Keratinocyte (primary cell): ENCODE results near the gene CARMIL1. TPM values are rescaled to one million over a fixed set of nuclear protein-coding genes. Genes with fewer than 3 reads are reported as not detected.

Experiments used
- DNase-seq: peaks from one replicate; pipeline ENCODE4 v3.0.0-alpha.2; 2011; ENCODE audit warnings: low read depth, missing footprints, low spot score
- FAIRE-seq: peaks from 2 replicates; lab custom pipeline; 2011; peaks lifted over from hg19 to GRCh38; lab: Jason Lieb, UNC
- H2AFZ ChIP-seq: 2 replicates; pipeline ENCODE4 v1.6.0; 2012; ENCODE audit warnings: low read length, control low read depth, inconsistent platforms; ENCODE audit not compliant: control insufficient read depth
- H3K27ac ChIP-seq: 2 replicates; pipeline ENCODE4 v1.5.1; 2011; ENCODE audit warnings: low read length; ENCODE audit not compliant: control insufficient read depth, insufficient read depth
- H3K27me3 ChIP-seq: 3 replicates; pipeline ENCODE4 v1.6.0; 2011; ENCODE audit warnings: low read length; ENCODE audit not compliant: control insufficient read depth, insufficient read depth; ENCODE audit errors: extremely low read depth
- H3K36me3 ChIP-seq, 2 experiments: 2 replicates in 1 of 2; 3 replicates in 1 of 2; pipeline ENCODE4 v1.5.1; 2011; ENCODE audit warnings: low read length in 2 of 2, mild to moderate bottlenecking in 1 of 2; ENCODE audit not compliant: control insufficient read depth in 2 of 2, insufficient read depth in 2 of 2; ENCODE audit errors: extremely low read depth in 1 of 2
- H3K4me1 ChIP-seq: 3 replicates; pipeline ENCODE4 v1.5.1; 2011; ENCODE audit warnings: low read length; ENCODE audit not compliant: control insufficient read depth, insufficient read depth; ENCODE audit errors: extremely low read depth
- H3K4me2 ChIP-seq: 3 replicates; pipeline ENCODE4 v1.6.0; 2011; ENCODE audit warnings: low read depth, low read length; ENCODE audit not compliant: control insufficient read depth, insufficient read depth; ENCODE audit errors: extremely low read depth
- H3K4me3 ChIP-seq, 3 experiments: fragments of 200-600 bp in 1 of 3; sonication (generic) in 1 of 3; 2 replicates in 2 of 3; 3 replicates in 1 of 3; pipeline ENCODE4 v1.5.1; 2011 to 2016; ENCODE audit warnings: low read length in 3 of 3, mild to moderate bottlenecking in 3 of 3, control low read depth in 2 of 3, inconsistent platforms in 1 of 3, low read depth in 1 of 3, mixed read lengths in 1 of 3, mixed run types in 1 of 3, moderate library complexity in 1 of 3; ENCODE audit not compliant: control insufficient read depth in 2 of 3, insufficient read depth in 2 of 3; ENCODE audit errors: extremely low read depth in 1 of 3
- H3K79me2 ChIP-seq: 2 replicates; pipeline ENCODE4 v1.6.0; 2012; ENCODE audit warnings: low read length; ENCODE audit not compliant: control insufficient read depth, insufficient read depth
- H3K9ac ChIP-seq: 3 replicates; pipeline ENCODE4 v1.6.0; 2011; ENCODE audit warnings: low read length; ENCODE audit not compliant: control insufficient read depth, insufficient read depth; ENCODE audit errors: extremely low read depth
- H3K9me1 ChIP-seq: 3 replicates; pipeline ENCODE4 v1.6.0; 2011; ENCODE audit warnings: low read length; ENCODE audit not compliant: control insufficient read depth, insufficient read depth; ENCODE audit errors: extremely low read depth
- H3K9me3 ChIP-seq: 2 replicates; pipeline ENCODE4 v1.5.1; 2012; ENCODE audit warnings: low read depth, low read length; ENCODE audit not compliant: control insufficient read depth
- H4K20me1 ChIP-seq: 3 replicates; pipeline ENCODE4 v1.6.0; 2011; ENCODE audit warnings: low read length; ENCODE audit not compliant: control insufficient read depth, insufficient read depth; ENCODE audit errors: extremely low read depth
- CTCF ChIP-seq, 3 experiments: IDR thresholded peaks in 1 of 3; conservative IDR thresholded peaks in 1 of 3; optimal IDR thresholded peaks in 1 of 3; 2 replicates in 2 of 3; 3 replicates in 1 of 3; pipeline versions ENCODE3 to v1.5.1; 2011; ENCODE audit warnings: low read length in 3 of 3, mild to moderate bottlenecking in 3 of 3, moderate library complexity in 2 of 3, control low read depth in 1 of 3, inconsistent platforms in 1 of 3; ENCODE audit not compliant: insufficient read depth in 2 of 3; ENCODE audit errors: extremely low read depth in 1 of 3
- EZH2 ChIP-seq: IDR thresholded peaks from one replicate; pipeline ENCODE4 v1.6.1; 2012; ENCODE audit warnings: inconsistent platforms, mild to moderate bottlenecking, low read length, moderate library complexity
- dilution Hi-C: fragments of 300-500 bp; cut with MboI; formaldehyde crosslinking; loops from one replicate; pipeline ENCODE4 v1.7.0; 2020; ENCODE audit warnings: low sequenced_read_pairs; ENCODE audit not compliant: extremely low pct_ligation_motif_present
- polyA plus RNA-seq, 5 experiments: library from polyadenylated mRNA; depleted of rRNA in 3 of 5; stranded (reverse) in 3 of 5; stranded (forward) in 1 of 5; unstranded in 1 of 5; fragments of >200 nt; gene quantifications; 1 replicate in 1 of 5; 2 replicates in 3 of 5; 3 replicates in 1 of 5; pipeline versions ENCODE4 v1.2.1 to v1.2.3, GENCODE V29; 2011 to 2012; ENCODE audit warnings: missing spikeins in 2 of 5, low read depth in 1 of 5, low replicate concordance in 1 of 5

CARMIL1 gene
- polyA plus RNA-seq, 1 donor (not counting 4 experiments of a cell fraction or from before 2014, with no cell fraction given): 18.9 TPM

GRCh38 chr6:25337431-25337830 is 58.3 kb downstream of the CARMIL1 start:
- Histone ChIP-seq H3K9me1 (no peaks in the 10 kb centered on the region), H2AFZ (no peak overlapping the region), H3K4me2 (no peak overlapping the region), H3K27ac (no peak overlapping the region), H3K79me2 (peaks cover 45% of the 10 kb centered on the region), H3K36me3 (no peaks in the 10 kb centered on the region), H3K4me3 (no peak overlapping the region), H3K9ac (no peak overlapping the region), H4K20me1 (peaks cover 3% of the 10 kb centered on the region), H3K9me3 (no peaks in the 10 kb centered on the region), H3K27me3 (no peaks in the 10 kb centered on the region), H3K4me1 (no peaks in the 10 kb centered on the region)
- FAIRE-seq (no peak), DNase-seq (no peak)
- dilution Hi-C loops: no loop called here
- TF ChIP-seq CTCF (optimal IDR thresholded peaks at IDR 0.05 in 1 of 3, IDR thresholded peaks at IDR 0.05 in 1 of 3, conservative IDR thresholded peaks at IDR 0.05 in 1 of 3; ENCODE audit: extremely low read depth in 1 of 3, insufficient read depth in 2 of 3, low read length in 3 of 3): no peak
- TF ChIP-seq EZH2: no peak

GRCh38 chr6:25340431-25341202 is 61.4 kb downstream of the CARMIL1 start:
- Histone ChIP-seq H3K4me2 (no peak overlapping the region), H3K9me3 (no peaks in the 10 kb centered on the region), H3K4me3 (no peak overlapping the region), H3K27me3 (no peaks in the 10 kb centered on the region), H3K27ac (no peak overlapping the region), H4K20me1 (peaks cover under 1% of the 10 kb centered on the region), H3K36me3 (no peaks in the 10 kb centered on the region), H3K9ac (no peak overlapping the region), H3K9me1 (no peaks in the 10 kb centered on the region), H2AFZ (no peak overlapping the region), H3K4me1 (no peaks in the 10 kb centered on the region), H3K79me2 (peaks cover 40% of the 10 kb centered on the region)
- FAIRE-seq: no peak
- TF ChIP-seq CTCF (optimal IDR thresholded peaks at IDR 0.05 in 1 of 3, IDR thresholded peaks at IDR 0.05 in 1 of 3, conservative IDR thresholded peaks at IDR 0.05 in 1 of 3; ENCODE audit: extremely low read depth in 1 of 3, insufficient read depth in 2 of 3, low read length in 3 of 3): no peak
- no peak for TF ChIP-seq EZH2
- dilution Hi-C loops: no loop called here
- DNase-seq: no peak
